H1 (cell line): ENCODE data around the gene KIF25. TPM values are rescaled to one million over a fixed set of nuclear protein-coding genes. Genes with fewer than 3 reads are reported as not detected.
A peak's percentile ranks its signal among the peaks of the same experiment; 100 is the strongest.

ENCODE experiments used
- CTCF ChIA-PET: fragments of 300-600 bp; sonication (Branson Sonifier 250); formaldehyde crosslinking; loops from one replicate; lab custom pipeline; 2021; ENCODE audit not compliant: partially characterized antibody; lab: Charles Lee
- POLR2A ChIA-PET: fragments of 300-600 bp; sonication (Branson Sonifier 250); formaldehyde crosslinking; loops from one replicate; lab custom pipeline; 2021; ENCODE audit warnings: inconsistent platforms; ENCODE audit not compliant: partially characterized antibody; lab: Charles Lee
- DNase-seq, 2 experiments: peaks; one replicate each; pipeline versions ENCODE4 v3.0.0 to v3.0.0-alpha.2; 2010 to 2022; ENCODE audit warnings: low spot score in 2 of 2, low read depth in 1 of 2, mixed read lengths in 1 of 2
- FAIRE-seq: peaks from 2 replicates; lab custom pipeline; 2011; peaks lifted over from hg19 to GRCh38; lab: Jason Lieb, UNC
- H2AFZ ChIP-seq: 2 replicates; pipeline ENCODE4 v1.8.1; 2012; ENCODE audit warnings: low read length, inconsistent platforms
- H2AK5ac ChIP-seq: 2 replicates; pipeline ENCODE4 v1.6.1; 2013; ENCODE audit warnings: low read depth, low read length
- H2BK120ac ChIP-seq: replicated peaks from 2 replicates; pipeline ENCODE3; 2013; ENCODE audit warnings: low read depth, low read length, inconsistent platforms
- H2BK12ac ChIP-seq: 2 replicates; pipeline ENCODE4 v1.6.1; 2013; ENCODE audit warnings: low read depth, low read length
- H2BK15ac ChIP-seq: 2 replicates; pipeline ENCODE4 v1.6.1; 2013; ENCODE audit warnings: low read length
- H2BK20ac ChIP-seq: 2 replicates; pipeline ENCODE4 v1.6.1; 2013; ENCODE audit warnings: low read length
- H2BK5ac ChIP-seq: 2 replicates; pipeline ENCODE4 v1.6.1; 2013; ENCODE audit warnings: low read depth, low read length
- H3K14ac ChIP-seq: 2 replicates; pipeline ENCODE4 v1.6.1; 2013; ENCODE audit warnings: inconsistent platforms; ENCODE audit not compliant: insufficient read length
- H3K18ac ChIP-seq: 2 replicates; pipeline ENCODE4 v1.6.1; 2013; ENCODE audit warnings: low read length; ENCODE audit errors: extremely low read depth
- H3K23ac ChIP-seq: 2 replicates; pipeline ENCODE4 v1.6.1; 2013; ENCODE audit warnings: inconsistent platforms; ENCODE audit not compliant: insufficient read length
- H3K23me2 ChIP-seq: 2 replicates; pipeline ENCODE4 v1.6.1; 2013; ENCODE audit warnings: low read depth, low read length
- H3K27ac ChIP-seq: 2 replicates; pipeline ENCODE4 v1.6.1; 2011; ENCODE audit warnings: low read depth, low read length, inconsistent platforms
- H3K27me3 ChIP-seq, 4 experiments: replicated peaks in 1 of 4; 1 replicate in 1 of 4; 2 replicates in 3 of 4; pipeline versions ENCODE4 v1.6.1 to v1.8.1; 2011 to 2013; ENCODE audit warnings: low read length in 3 of 4, mild to moderate bottlenecking in 3 of 4, inconsistent platforms in 2 of 4, mixed read lengths in 2 of 4, moderate library complexity in 1 of 4; ENCODE audit not compliant: control insufficient read depth in 3 of 4, insufficient read depth in 3 of 4; ENCODE audit errors: extremely low read depth in 1 of 4
- H3K36me3 ChIP-seq, 4 experiments: 2 replicates each; pipeline versions ENCODE4 v1.6.1 to v1.8.1; 2011 to 2013; ENCODE audit warnings: mild to moderate bottlenecking in 4 of 4, low read length in 3 of 4, moderate library complexity in 2 of 4, control low read depth in 1 of 4, inconsistent platforms in 1 of 4; ENCODE audit not compliant: insufficient read depth in 4 of 4, control insufficient read depth in 2 of 4
- H3K4ac ChIP-seq: replicated peaks from 2 replicates; pipeline ENCODE3; 2013; ENCODE audit warnings: low read length, low read depth, mixed read lengths, inconsistent platforms; ENCODE audit not compliant: insufficient read length
- H3K4me1 ChIP-seq, 4 experiments: replicated peaks in 1 of 4; 1 replicate in 1 of 4; 2 replicates in 3 of 4; pipeline versions ENCODE4 v1.6.1 to v1.8.1; 2011 to 2013; ENCODE audit warnings: low read length in 3 of 4, inconsistent platforms in 2 of 4, mixed read lengths in 1 of 4; ENCODE audit not compliant: insufficient read depth in 4 of 4, control insufficient read depth in 3 of 4
- H3K4me2 ChIP-seq, 2 experiments: 2 replicates each; pipeline versions ENCODE4 v1.6.1 to v1.8.1; 2011 to 2013; ENCODE audit warnings: low read depth in 2 of 2, low read length in 2 of 2, control low read depth in 1 of 2, inconsistent platforms in 1 of 2, mild to moderate bottlenecking in 1 of 2; ENCODE audit not compliant: insufficient read depth in 1 of 2
- H3K4me3 ChIP-seq, 4 experiments: fragments of 200-600, 300-600 bp in 1 of 4; sonication (generic), shearing (Covaris generic), sonication (Bioruptor Twin) in 1 of 4; 2 replicates each; pipeline versions ENCODE4 v1.5.1 to v1.8.1; 2011 to 2016; ENCODE audit warnings: low read length in 4 of 4, low read depth in 3 of 4, control low read depth in 2 of 4, inconsistent platforms in 2 of 4, mild to moderate bottlenecking in 2 of 4, mixed read lengths in 1 of 4, moderate library complexity in 1 of 4; ENCODE audit not compliant: insufficient read depth in 2 of 4; ENCODE audit errors: extremely low read depth in 1 of 4
- H3K56ac ChIP-seq: replicated peaks from 2 replicates; pipeline ENCODE3; 2013; ENCODE audit warnings: low read depth, mild to moderate bottlenecking, mixed read lengths, low read length, inconsistent platforms; ENCODE audit not compliant: insufficient read length
- H3K79me1 ChIP-seq: 2 replicates; pipeline ENCODE4 v1.6.1; 2013; ENCODE audit warnings: low read depth, low read length, control low read depth
- H3K79me2 ChIP-seq, 2 experiments: 2 replicates each; pipeline versions ENCODE4 v1.6.1 to v1.8.1; 2012 to 2013; ENCODE audit warnings: low read length in 2 of 2, mild to moderate bottlenecking in 2 of 2, inconsistent platforms in 1 of 2; ENCODE audit not compliant: insufficient read depth in 2 of 2, control insufficient read depth in 1 of 2
- H3K9ac ChIP-seq, 4 experiments: replicated peaks in 1 of 4; 1 replicate in 1 of 4; 2 replicates in 3 of 4; pipeline versions ENCODE4 v1.6.1 to v1.8.1; 2011 to 2013; ENCODE audit warnings: low read depth in 3 of 4, low read length in 3 of 4, control low read depth in 2 of 4, mild to moderate bottlenecking in 2 of 4, moderate library complexity in 2 of 4, inconsistent platforms in 1 of 4; ENCODE audit errors: extremely low read depth in 1 of 4
- H3K9me3 ChIP-seq, 2 experiments: 2 replicates each; pipeline versions ENCODE4 v1.6.1 to v1.8.1; 2012 to 2013; ENCODE audit warnings: mild to moderate bottlenecking in 2 of 2, moderate library complexity in 2 of 2, control low read depth in 1 of 2, inconsistent platforms in 1 of 2, low read depth in 1 of 2, low read length in 1 of 2, mixed read lengths in 1 of 2; ENCODE audit not compliant: insufficient read depth in 2 of 2
- H4K20me1 ChIP-seq, 2 experiments: replicated peaks in 1 of 2; 2 replicates each; pipeline versions ENCODE3 to v1.8.1; 2011 to 2013; ENCODE audit warnings: inconsistent platforms in 2 of 2, low read length in 2 of 2, mild to moderate bottlenecking in 1 of 2; ENCODE audit not compliant: insufficient read depth in 2 of 2, control insufficient read depth in 1 of 2
- H4K5ac ChIP-seq: 2 replicates; pipeline ENCODE4 v1.6.1; 2013; ENCODE audit warnings: low read length, low read depth, mixed read lengths, inconsistent platforms; ENCODE audit not compliant: insufficient read length
- H4K8ac ChIP-seq: 2 replicates; pipeline ENCODE4 v1.8.0; 2013; ENCODE audit warnings: mild to moderate bottlenecking, moderate library complexity, low read length, inconsistent platforms; ENCODE audit not compliant: insufficient read depth; ENCODE audit errors: extremely low read depth
- H4K91ac ChIP-seq: replicated peaks from 2 replicates; pipeline ENCODE3; 2013; ENCODE audit warnings: low read length, mixed read lengths, inconsistent platforms; ENCODE audit not compliant: insufficient read length
- CHD1 ChIP-seq: IDR thresholded peaks from 2 replicates; pipeline ENCODE4 v1.6.1; 2012; ENCODE audit warnings: low read depth, low read length, improper control_type of control experiment
- FOSL1 ChIP-seq: IDR thresholded peaks from 2 replicates; pipeline ENCODE4 v1.6.1; 2011; ENCODE audit warnings: mild to moderate bottlenecking, low read depth, low read length, moderate library complexity; ENCODE audit not compliant: insufficient read depth
- RBBP5 ChIP-seq: IDR thresholded peaks from 2 replicates; pipeline ENCODE4 v1.7.1; 2012; ENCODE audit warnings: low read depth, mild to moderate bottlenecking, inconsistent platforms, low read length, moderate library complexity, borderline replicate concordance
- ZNF274 ChIP-seq: IDR thresholded peaks from 2 replicates; pipeline ENCODE4 v1.7.0; 2012; ENCODE audit warnings: low read length, borderline replicate concordance; ENCODE audit errors: extremely low read depth
- WGBS, 2 experiments: shearing (Covaris generic) in 1 of 2; methylation state at CpG; one replicate each; pipeline versions ENCODE4 v1.1.6 to v1.1.7; 2013 to 2015; ENCODE audit warnings: low lambda C conversion rate in 2 of 2, mixed read lengths in 2 of 2, inconsistent platforms in 1 of 2, low coverage in 1 of 2, missing lambda C conversion rate in 1 of 2; ENCODE audit not compliant: insufficient replicate concordance in 2 of 2, insufficient coverage in 1 of 2, insufficient read length in 1 of 2; ENCODE audit errors: extremely low coverage in 1 of 2, missing lambda C conversion rate in 1 of 2; 5-methylcytosine and 5-hydroxymethylcytosine counted together
- polyA plus RNA-seq, 7 experiments: library from polyadenylated mRNA; depleted of rRNA in 3 of 7; stranded (reverse) in 5 of 7; unstranded in 2 of 7; fragments of >200 nt in 5 of 7; fragments of 200-250 nt in 2 of 7; gene quantifications; 1 replicate in 5 of 7; 2 replicates in 1 of 7; 4 replicates in 1 of 7; pipeline versions ENCODE4 v1.2.1 to v1.2.3, GENCODE V29; 2011 to 2013; ENCODE audit warnings: missing spikeins in 2 of 7, mixed read lengths in 2 of 7
- total RNA-seq: library from RNA; stranded (reverse); fragmentation: NEBNext Ultra II Directional; extraction: Animal tissue kit (Norgen Biotek cat#: 25700); gene quantifications from 2 replicates; pipeline ENCODE4 v1.2.1, GENCODE V29; 2021

The KIF25 gene
- total and polyA plus RNA-seq, 2 of the 8 experiments (the other 6 are each of a cell fraction or from before 2014, with no cell fraction given): 1.5 to 2.0 TPM

DNA sequence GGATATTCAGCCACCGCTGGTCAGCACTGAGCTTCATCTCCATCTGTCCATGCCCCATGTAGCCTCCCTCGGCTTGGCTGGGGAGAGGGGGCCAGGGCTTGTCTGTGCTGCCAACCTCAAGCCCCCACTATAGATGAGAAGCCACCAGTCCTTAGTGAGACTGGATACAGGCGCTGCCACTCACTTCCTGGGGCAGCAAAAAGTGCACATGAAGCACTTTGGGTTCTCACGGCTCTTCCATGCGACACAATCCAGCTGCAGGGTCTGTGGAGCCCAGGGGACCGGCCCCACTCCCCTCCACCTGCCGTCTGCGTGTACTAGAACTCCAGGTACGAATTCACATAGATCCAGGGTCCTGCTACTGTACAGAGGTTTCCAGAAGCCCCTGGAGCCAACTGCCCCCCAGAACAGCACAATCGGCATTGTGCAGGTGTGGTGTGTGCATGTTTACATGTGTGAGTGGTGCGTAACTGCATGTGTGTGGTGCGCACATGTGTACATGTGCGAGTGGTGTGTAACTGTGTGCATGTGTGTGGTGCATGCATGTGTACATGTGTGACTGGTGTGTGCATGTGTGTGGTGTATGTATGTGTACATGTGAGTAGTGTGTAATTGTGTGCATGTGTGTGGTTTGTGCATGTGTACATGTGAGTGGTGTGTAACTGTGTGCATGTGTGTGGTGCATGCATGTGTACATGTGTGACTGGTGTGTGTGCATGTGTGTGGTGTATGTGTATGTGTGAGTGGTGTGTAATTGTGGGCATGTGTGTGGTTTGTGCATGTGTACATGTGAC lies 76.7 kb downstream of the KIF25 start:
- H2BK5ac ChIP-seq: peak overlapping the region; percentile 82; the same call in 1 of the 2 replicates
- H3K79me2 ChIP-seq: no peaks in the 10 kb centered on the region
- H2BK15ac ChIP-seq: no peak overlapping the region; the same call in 1 of the 2 replicates
- H3K4me1 ChIP-seq: peaks cover 0 to 6% (median 1%) of the 10 kb centered on the region in 4 experiments; a peak in 2 of 7 replicates
- no peak overlapping the region for H3K27ac ChIP-seq
- POLR2A ChIA-PET: no interaction called here
- no peak for FAIRE-seq
- no peaks in the 10 kb centered on the region; the same call in 1 of the 2 replicates for H3K23me2 ChIP-seq
- no peak overlapping the region for H3K23ac ChIP-seq
- H3K4me3 ChIP-seq: no peak overlapping the region
- no peak overlapping the region for H2BK20ac ChIP-seq
- peaks cover 0 to 6% of the 10 kb centered on the region in 2 experiments for H4K20me1 ChIP-seq
- H3K27me3 ChIP-seq: no peaks in the 10 kb centered on the region
- peak overlapping the region; percentile 84 for H3K4ac ChIP-seq
- H3K18ac ChIP-seq: no peak overlapping the region; the same call in 1 of the 2 replicates
- TF ChIP-seq ZNF274 (no peak), CHD1 (no peak), RBBP5 (no peak), FOSL1 (no peak)
- TF ChIP-seq, all 59 proteins: peak for 0
- peak overlapping the region; percentile 83; the same call in 1 of the 2 replicates for H2AK5ac ChIP-seq
- no peak overlapping the region for H4K8ac ChIP-seq
- DNase-seq: no peak
- no peaks in the 10 kb centered on the region for H3K9me3 ChIP-seq
- no peak overlapping the region for H3K9ac ChIP-seq
- 89% methylated on average over 13 of the region's 13 CpGs; no CpG with 5 or more reads in 1 of the 2 experiments for WGBS, 2 experiments
- H2BK120ac ChIP-seq: no peak overlapping the region
- no peak overlapping the region; the same call in 1 of the 2 replicates for H2BK12ac ChIP-seq
- H2AFZ ChIP-seq: no peak overlapping the region
- no peak overlapping the region for H3K14ac ChIP-seq
- no peak overlapping the region for H3K56ac ChIP-seq
- H4K5ac ChIP-seq: no peak overlapping the region
- no peaks in the 10 kb centered on the region for H3K79me1 ChIP-seq
- no peak overlapping the region for H3K4me2 ChIP-seq
- CTCF ChIA-PET: interaction anchor here (0.6 to 4.2 kb wide), 8 partner anchors 14 to 338 kb away, joined by 3 to 38 read pairs (median 4); no protein-coding TSS in a partner anchor
- H3K36me3 ChIP-seq: no peaks in the 10 kb centered on the region; a peak in 1 of 8 replicates
- H4K91ac ChIP-seq: no peak overlapping the region
